ENCODE measurements around the gene ZNF784.

The ZNF784 gene

DNA sequence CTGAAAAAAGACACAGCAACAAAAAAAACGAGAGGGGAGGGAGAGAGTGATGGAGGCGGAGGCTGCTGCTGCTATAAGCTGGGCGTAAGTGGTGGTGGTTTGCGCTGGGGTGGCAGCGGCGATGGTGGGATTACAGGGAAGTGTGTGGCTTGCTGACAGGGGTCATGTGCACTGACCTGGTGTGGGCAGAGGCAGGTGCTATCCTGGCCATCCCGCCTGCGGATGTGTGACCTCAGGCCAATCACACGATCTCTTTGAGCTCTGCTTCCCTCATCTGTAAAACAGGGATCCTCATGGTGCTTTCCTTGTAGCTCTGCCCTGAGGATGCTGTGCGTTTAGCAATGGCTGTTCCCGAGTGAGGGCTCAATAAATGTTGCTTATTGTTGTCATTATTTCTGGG is 13.2 kb upstream of the ZNF784 start:
- TF ChIP-seq FOXP2 (optimal IDR thresholded peaks at IDR 0.05; ENCODE audit: borderline replicate concordance, extremely low read depth, extremely low read length, insufficient read depth) (no peak), REST (IDR thresholded peaks at IDR 0.05; ENCODE audit: insufficient read depth in 1 of 2, low read depth in 2 of 2, low read length in 2 of 2) (no peak), POLR2AphosphoS5 (IDR thresholded peaks at IDR 0.05; ENCODE audit: low read depth, low read length) (no peak), SIN3A (IDR thresholded peaks at IDR 0.05; ENCODE audit: borderline replicate concordance, insufficient read depth, low read length) (no peak), TAF1 (IDR thresholded peaks at IDR 0.05; ENCODE audit: borderline replicate concordance, insufficient read depth, low read length) (no peak)

DNA sequence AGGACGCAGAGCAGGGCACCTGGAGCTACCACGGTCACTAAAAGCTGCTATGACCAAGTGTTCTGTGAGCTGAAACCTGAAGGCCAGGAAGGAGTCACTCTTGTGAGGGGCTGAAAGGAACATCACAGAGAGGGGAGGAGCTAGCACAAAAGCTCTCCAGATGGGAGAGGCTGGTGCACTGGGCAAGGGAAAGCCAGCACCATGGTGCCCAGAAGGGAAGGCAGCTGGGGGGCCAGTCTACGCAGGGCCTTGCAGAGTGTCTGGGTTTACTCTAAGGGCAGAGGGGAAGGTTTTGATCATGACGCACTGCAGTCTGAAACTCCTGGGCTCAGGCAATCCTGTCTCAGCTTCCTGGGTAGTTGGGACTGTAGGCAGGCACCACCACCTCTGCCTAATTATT is 12.4 kb upstream of the ZNF784 start:
- TF ChIP-seq FOXP2 (optimal IDR thresholded peaks at IDR 0.05; ENCODE audit: borderline replicate concordance, extremely low read depth, extremely low read length, insufficient read depth) (no peak), SIN3A (IDR thresholded peaks at IDR 0.05; ENCODE audit: borderline replicate concordance, insufficient read depth, low read length) (no peak), TAF1 (IDR thresholded peaks at IDR 0.05; ENCODE audit: borderline replicate concordance, insufficient read depth, low read length) (no peak), REST (IDR thresholded peaks at IDR 0.05; ENCODE audit: insufficient read depth in 1 of 2, low read depth in 2 of 2, low read length in 2 of 2) (no peak), POLR2AphosphoS5 (IDR thresholded peaks at IDR 0.05; ENCODE audit: low read depth, low read length) (no peak)

DNA sequence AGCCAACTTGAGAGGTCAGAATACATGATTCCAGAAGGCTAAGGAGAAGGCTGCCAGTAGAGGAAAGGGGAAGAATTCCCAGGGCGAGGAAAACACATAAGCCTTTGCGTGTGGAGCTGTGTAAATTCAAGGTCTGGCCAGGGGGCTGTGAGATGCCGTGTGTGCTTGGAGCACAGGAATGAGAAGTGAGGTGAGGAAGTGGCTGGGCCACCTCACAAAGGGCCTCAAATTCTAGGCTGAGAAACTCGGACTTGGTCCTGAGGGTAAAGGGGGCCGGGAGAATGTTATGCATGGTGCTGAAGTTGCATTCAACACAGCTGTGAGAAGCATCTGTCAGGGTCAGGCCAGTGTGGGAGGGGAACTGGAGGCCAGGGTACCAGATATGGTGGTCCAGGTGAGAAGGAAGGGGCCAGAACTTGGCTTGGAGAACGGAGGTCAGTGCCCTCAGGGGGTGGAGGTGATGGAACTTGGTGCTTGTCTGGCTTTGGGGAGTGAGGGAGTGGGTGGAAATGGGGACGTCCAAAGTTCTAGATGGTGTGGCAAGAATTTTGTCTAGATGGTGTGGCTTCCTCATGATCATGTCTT is 11.6 kb upstream of the ZNF784 start:
- TF ChIP-seq TAF1 (IDR thresholded peaks at IDR 0.05; ENCODE audit: borderline replicate concordance, insufficient read depth, low read length) (no peak), POLR2AphosphoS5 (IDR thresholded peaks at IDR 0.05; ENCODE audit: low read depth, low read length) (no peak; the same call in 1 of the 2 replicates), SIN3A (IDR thresholded peaks at IDR 0.05; ENCODE audit: borderline replicate concordance, insufficient read depth, low read length) (no peak), REST (IDR thresholded peaks at IDR 0.05; ENCODE audit: insufficient read depth in 1 of 2, low read depth in 2 of 2, low read length in 2 of 2) (no peak), FOXP2 (optimal IDR thresholded peaks at IDR 0.05; ENCODE audit: borderline replicate concordance, extremely low read depth, extremely low read length, insufficient read depth) (no peak)

GRCh38 chr19:55635334-55635717 is 11.0 kb upstream of the ZNF784 start:
- TF ChIP-seq REST (IDR thresholded peaks at IDR 0.05; ENCODE audit: insufficient read depth in 1 of 2, low read depth in 2 of 2, low read length in 2 of 2) (no peak), FOXP2 (optimal IDR thresholded peaks at IDR 0.05; ENCODE audit: borderline replicate concordance, extremely low read depth, extremely low read length, insufficient read depth) (no peak), POLR2AphosphoS5 (IDR thresholded peaks at IDR 0.05; ENCODE audit: low read depth, low read length) (no peak), TAF1 (IDR thresholded peaks at IDR 0.05; ENCODE audit: borderline replicate concordance, insufficient read depth, low read length) (no peak), SIN3A (IDR thresholded peaks at IDR 0.05; ENCODE audit: borderline replicate concordance, insufficient read depth, low read length) (no peak)

All from PFSK-1 (cell line).